Tibial nerve (tissue), 4 donors: ENCODE measurements around the gene OR7A5.

Source experiments
- CTCF ChIP-seq, 5 experiments: fragments of 200-600 bp in 3 of 5; fragments of 450-650 bp in 2 of 5; sonication (generic) in 3 of 5; IDR thresholded peaks; one replicate each; pipeline ENCODE4 v1.5.1; 2016 to 2019; ENCODE audit warnings: antibody characterized with exemption in 5 of 5, mild to moderate bottlenecking in 3 of 5, moderate library complexity in 2 of 5
- EP300 ChIP-seq, 2 donors: sonication (generic); formaldehyde crosslinking; IDR thresholded peaks; one replicate each; pipeline ENCODE4 v1.6.1; 2017; ENCODE audit warnings: antibody characterized with exemption in 2 of 2, mild to moderate bottlenecking in 1 of 2
- POLR2A ChIP-seq, 2 donors: fragments of 450-650 bp; IDR thresholded peaks; one replicate each; pipeline ENCODE4 v1.6.1; 2017; ENCODE audit warnings: antibody characterized with exemption in 2 of 2, mild to moderate bottlenecking in 2 of 2, moderate library complexity in 2 of 2

GRCh38 chr19:14804765-14805164, 30.2 kb downstream of the OR7A5 start:
- TF ChIP-seq CTCF (IDR thresholded peaks at IDR 0.05) (no peak), POLR2A (IDR thresholded peaks at IDR 0.05) (no peak), EP300 (IDR thresholded peaks at IDR 0.05) (no peak)
